Mucosa of descending colon (tissue), 3 donors: ENCODE results near the gene PCK1. TPM values are rescaled to one million over a fixed set of nuclear protein-coding genes. Genes with fewer than 3 reads are reported as not detected.

Experiments used
- ATAC-seq: fragments of 200-7000 bp; cut with Tn5 transposase; one replicate; pipeline ENCODE4 v1.9.1; 2020; ENCODE audit warnings: mild to moderate bottlenecking, moderate library complexity
- DNase-seq, 3 donors: peaks; one replicate each; pipeline ENCODE4 v3.0.0-alpha.2; 2020
- H3K36me3 ChIP-seq: fragments of 200-600 bp; one replicate; pipeline ENCODE4 v1.8.0; 2021; ENCODE audit warnings: low read depth, mild to moderate bottlenecking
- H3K4me1 ChIP-seq: fragments of 200-600 bp; one replicate; pipeline ENCODE4 v1.8.0; 2021; ENCODE audit warnings: low read depth, mild to moderate bottlenecking
- H3K4me3 ChIP-seq: fragments of 200-600 bp; one replicate; pipeline ENCODE4 v1.8.0; 2021; ENCODE audit warnings: mild to moderate bottlenecking
- H3K9me3 ChIP-seq: fragments of 200-600 bp; one replicate; pipeline ENCODE4 v1.8.0; 2021; ENCODE audit warnings: mild to moderate bottlenecking
- intact Hi-C, 2 donors: fragments of 100-400 bp; cut with DNase I in 1 of 2; cut with micrococcal nuclease in 1 of 2; formaldehyde crosslinking; loops; one replicate each; pipeline versions ENCODE4 v1.11.0 to v1.11.1; 2022; cut with DNase I, micrococcal nuclease
- total RNA-seq, 3 donors: library from RNA; stranded (reverse); fragmentation: NEBNext Ultra II Directional in 2 of 3; extraction: Animal tissue kit (Norgen Biotek cat#: 25700) in 2 of 3; gene quantifications; one replicate each; pipeline versions ENCODE4 v1.2.1 to v1.2.4, GENCODE V29; 2021 to 2023
- TF ChIP-seq, protein P1 (sequence below): fragments of 200-600 bp; IDR thresholded peaks from one replicate; pipeline ENCODE4 v1.8.0; 2022; ENCODE audit warnings: antibody characterized with exemption, mild to moderate bottlenecking
- donor health status: DM: no; HTN: no; CAD: no; lungs with moderate emphysema.
- donor health status: DM: no; HTN: no; CAD: no.
- donor health status: DM: no; HTN: yes; CAD: no.

PCK1 gene
- total RNA-seq, 3 donors from 2014 or later = 134 to 467 (median 136) TPM

DNA sequence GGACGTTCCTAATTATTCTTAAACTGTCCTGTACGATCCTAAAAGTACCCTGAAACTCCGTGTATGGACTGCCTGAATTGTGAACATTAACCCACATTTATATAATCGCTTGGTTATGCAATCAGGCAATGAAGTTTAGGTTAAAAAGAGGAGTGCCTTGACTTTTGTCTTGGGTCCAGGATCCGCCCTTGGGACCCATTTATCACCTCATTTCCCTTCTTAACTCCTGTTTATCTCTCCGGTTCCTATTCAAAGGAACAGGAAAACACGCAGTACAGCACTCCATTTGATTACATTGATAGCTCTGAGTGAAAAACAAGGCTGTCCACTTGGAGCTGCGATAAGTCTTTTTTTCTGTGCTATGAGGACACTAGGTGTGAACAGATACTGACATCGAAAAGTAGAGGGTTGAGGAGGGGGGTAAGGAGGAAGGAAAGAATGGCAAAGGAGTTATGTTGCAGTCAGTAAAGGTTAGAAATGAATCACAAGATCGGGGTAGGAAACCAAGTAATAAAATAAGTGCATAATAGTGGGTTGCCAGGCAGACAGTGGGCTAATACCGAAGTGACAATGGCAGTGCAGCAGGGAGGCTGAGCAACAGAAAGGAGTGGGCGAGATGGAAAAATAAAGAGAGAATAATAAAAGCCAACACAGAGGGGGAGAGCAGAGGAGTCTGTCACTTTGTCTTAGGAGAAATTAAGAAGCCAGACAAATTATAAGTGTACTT lies 15.9 kb upstream of the PCK1 start:
- Histone ChIP-seq H3K9me3 (no peaks in the 10 kb centered on the region), H3K4me3 (no peak overlapping the region)

DNA sequence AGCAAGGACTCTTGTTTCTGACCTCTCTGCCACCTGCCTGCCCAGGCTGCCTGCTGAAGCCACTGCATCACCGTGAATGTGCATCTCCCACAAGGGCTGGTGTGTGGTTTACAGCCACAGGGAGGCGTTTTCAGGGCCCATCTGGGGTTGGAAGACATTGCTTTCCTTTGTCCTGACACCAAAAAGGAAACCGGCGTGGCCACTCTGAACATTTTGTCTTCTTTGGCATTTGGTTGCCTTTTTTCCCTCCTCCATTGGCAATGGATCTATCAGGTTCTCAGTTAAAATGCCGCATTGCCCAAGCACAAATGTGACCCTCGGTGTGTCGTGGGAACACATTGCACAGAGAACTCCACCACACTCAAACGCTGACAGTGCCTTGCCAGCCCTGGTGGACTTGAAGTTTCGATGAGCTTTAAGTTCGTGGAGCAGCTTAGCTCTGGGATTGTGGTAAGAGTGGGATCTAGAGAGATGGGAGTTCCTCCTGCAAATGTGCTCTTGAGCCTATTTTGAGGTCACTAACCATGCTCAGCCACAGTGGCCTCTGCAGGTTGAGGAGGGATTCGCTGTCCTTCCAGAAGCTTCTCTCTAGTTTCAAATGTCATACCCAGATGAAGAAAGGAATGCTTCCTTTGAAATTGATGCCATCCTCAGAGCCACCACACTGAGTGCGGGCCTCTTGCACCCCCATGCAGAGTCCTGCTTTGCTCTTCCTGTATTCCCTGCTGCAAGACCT lies 14.8 kb upstream of the PCK1 start:
- peaks cover 18% of the 10 kb centered on the region for H3K4me1 ChIP-seq
- DNase-seq (no peak), ATAC-seq (peak; percentile 8)
- H3K9me3 ChIP-seq = no peaks in the 10 kb centered on the region
- H3K4me3 ChIP-seq = no peak overlapping the region
- intact Hi-C loops = no loop called here
- no peaks in the 10 kb centered on the region for H3K36me3 ChIP-seq
- TF ChIP-seq, protein P1, sequence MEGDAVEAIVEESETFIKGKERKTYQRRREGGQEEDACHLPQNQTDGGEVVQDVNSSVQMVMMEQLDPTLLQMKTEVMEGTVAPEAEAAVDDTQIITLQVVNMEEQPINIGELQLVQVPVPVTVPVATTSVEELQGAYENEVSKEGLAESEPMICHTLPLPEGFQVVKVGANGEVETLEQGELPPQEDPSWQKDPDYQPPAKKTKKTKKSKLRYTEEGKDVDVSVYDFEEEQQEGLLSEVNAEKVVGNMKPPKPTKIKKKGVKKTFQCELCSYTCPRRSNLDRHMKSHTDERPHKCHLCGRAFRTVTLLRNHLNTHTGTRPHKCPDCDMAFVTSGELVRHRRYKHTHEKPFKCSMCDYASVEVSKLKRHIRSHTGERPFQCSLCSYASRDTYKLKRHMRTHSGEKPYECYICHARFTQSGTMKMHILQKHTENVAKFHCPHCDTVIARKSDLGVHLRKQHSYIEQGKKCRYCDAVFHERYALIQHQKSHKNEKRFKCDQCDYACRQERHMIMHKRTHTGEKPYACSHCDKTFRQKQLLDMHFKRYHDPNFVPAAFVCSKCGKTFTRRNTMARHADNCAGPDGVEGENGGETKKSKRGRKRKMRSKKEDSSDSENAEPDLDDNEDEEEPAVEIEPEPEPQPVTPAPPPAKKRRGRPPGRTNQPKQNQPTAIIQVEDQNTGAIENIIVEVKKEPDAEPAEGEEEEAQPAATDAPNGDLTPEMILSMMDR = no peak

More for the DNA sequence above, 15.9 kb upstream of the PCK1 start:
- Histone ChIP-seq H3K4me1 (peaks cover 22% of the 10 kb centered on the region), H3K36me3 (no peaks in the 10 kb centered on the region)
- DNase-seq = peak in 1 of 3 donors; percentile 76
- TF ChIP-seq, protein P1 = no peak
- peak; percentile 81 for ATAC-seq
- intact Hi-C loops = no loop called here

DNA sequence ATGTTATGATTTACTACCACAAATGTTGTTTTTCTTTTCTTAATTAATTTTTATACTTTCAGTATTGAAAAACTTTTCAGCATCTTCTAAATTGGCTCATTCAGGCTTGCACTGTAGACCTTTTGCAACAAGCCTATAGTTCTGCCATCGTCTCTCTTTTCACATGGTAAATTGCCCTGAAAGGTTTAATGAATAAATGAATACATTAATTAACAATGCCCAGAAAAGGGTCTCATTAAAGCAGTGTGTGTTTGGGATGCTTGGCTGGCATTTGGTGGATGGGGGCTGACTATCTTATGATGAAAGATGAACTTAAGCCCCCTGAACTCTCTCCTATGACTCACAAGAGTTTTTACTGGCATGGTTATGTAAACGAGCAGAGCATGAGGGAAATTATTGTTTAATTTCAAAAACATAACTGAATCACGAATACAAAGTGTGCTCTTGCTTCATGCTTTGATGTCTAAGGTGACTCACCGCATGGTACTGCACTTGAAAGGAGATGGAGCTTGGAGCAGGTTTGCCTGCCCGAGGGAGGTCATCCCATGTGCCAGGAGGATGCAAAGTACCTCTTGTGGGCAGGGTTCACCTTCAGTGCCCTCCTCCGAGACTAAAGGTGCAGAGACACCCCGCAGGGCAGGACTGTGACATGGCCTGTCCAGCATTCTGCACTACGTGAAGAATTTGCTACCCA lies 13.8 kb upstream of the PCK1 start:
- TF ChIP-seq, protein P1 = no peak
- no peaks in the 10 kb centered on the region for H3K36me3 ChIP-seq
- intact Hi-C loops = no loop called here
- peaks cover 11% of the 10 kb centered on the region for H3K4me1 ChIP-seq
- no peaks in the 10 kb centered on the region for H3K9me3 ChIP-seq
- DNase-seq (no peak), ATAC-seq (peak; percentile 64)
- no peak overlapping the region for H3K4me3 ChIP-seq

DNA sequence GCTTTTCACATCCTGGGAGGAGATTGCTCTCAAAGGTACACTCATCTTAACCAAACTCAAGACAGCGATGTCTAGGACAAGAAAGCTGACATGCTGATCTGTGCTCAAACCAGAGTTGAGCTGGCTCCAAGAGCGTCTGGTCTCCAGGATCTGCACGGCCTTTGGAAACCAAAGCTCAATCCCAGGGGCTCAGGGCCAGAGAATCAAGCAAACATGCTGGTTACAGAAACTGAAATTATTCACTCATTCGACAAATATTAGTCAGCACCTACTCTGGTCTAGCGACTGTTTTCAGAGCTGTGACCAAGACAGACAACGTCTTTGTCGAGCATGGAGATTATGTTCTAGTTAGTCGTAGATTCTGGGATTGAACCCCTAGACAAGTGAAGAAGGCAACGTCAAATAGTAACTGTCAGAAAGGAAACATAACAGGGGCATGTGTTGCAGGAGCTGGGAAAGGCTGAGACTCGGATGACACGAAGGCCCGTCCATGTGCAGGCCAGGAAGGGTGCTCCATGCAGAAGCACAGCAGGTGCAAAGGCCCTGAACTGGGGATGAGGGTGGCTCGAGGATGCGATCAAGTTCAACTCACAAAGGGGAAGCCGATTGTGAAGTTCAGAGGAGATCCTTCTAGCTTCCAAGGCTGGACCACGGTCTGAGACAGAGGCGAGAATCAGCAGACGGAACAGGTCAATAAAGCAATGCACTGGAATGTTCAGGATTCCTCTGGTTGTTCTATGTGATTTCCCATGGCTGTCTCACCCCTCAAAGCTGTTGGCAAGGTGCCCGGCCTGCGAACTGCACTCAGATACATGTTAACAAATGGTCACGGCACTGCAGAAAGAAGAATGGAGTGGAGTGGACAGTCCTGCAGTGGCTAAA lies 12.5 kb upstream of the PCK1 start:
- H3K9me3 ChIP-seq = no peaks in the 10 kb centered on the region
- intact Hi-C loops = no loop called here
- TF ChIP-seq, protein P1 = no peak
- ATAC-seq (no peak), DNase-seq (peak in 1 of 3 donors; percentile 22)
- H3K4me3 ChIP-seq = no peak overlapping the region
- peaks cover 11% of the 10 kb centered on the region for H3K4me1 ChIP-seq
- no peaks in the 10 kb centered on the region for H3K36me3 ChIP-seq

DNA sequence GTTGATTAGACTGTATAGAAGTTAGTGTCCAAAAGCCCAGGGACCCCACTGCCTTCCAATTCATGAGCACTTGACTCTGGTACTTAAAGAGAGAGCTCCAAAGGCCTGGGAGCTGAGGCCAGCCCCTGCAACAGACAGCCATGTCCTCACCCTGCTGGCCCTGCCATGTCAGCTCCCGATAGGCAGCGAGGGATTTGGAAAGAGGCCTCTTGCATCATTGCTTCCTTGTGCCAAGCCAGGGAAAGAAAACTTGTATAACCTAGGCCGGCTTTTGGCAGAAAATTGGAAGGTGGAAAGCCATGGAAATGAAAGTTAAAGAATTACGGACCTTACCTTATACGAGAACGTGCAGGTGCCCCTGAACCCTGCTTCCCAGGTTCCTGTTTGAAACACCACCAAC lies 8.4 kb upstream of the PCK1 start:
- TF ChIP-seq, protein P1 = no peak
- no peak for DNase-seq
- ATAC-seq = no peak
- Histone ChIP-seq H3K9me3 (no peaks in the 10 kb centered on the region), H3K4me1 (peaks cover 3% of the 10 kb centered on the region), H3K4me3 (no peak overlapping the region), H3K36me3 (no peaks in the 10 kb centered on the region)
- intact Hi-C loops = no loop called here
